Tibial artery (tissue), 4 donors: ENCODE results near the gene ATF7.
"Not testable (repeated sequence)": the region's sequence is repeated elsewhere in the genome, so short reads cannot be mapped to it uniquely, and the experiment has no call there.

Experiments
- DNase-seq, 2 donors: peaks; one replicate each; pipeline ENCODE4 v3.0.0-alpha.2; 2019
- H3K27ac ChIP-seq, 2 donors: fragments of 200-600 bp; sonication (generic) in 1 of 2; 1 replicate in 1 of 2; 2 replicates in 1 of 2; pipeline ENCODE4 v1.5.1; 2018 to 2019; ENCODE audit warnings: mild to moderate bottlenecking in 1 of 2
- H3K27me3 ChIP-seq, 2 donors: fragments of 200-600 bp; sonication (generic) in 1 of 2; one replicate each; pipeline versions ENCODE4 v1.5.1 to v1.6.0; 2016 to 2019
- H3K36me3 ChIP-seq, 3 donors: fragments of 200-600 bp; sonication (generic) in 2 of 3; one replicate each; pipeline ENCODE4 v1.5.1; 2016 to 2019; ENCODE audit warnings: mild to moderate bottlenecking in 2 of 3
- H3K4me1 ChIP-seq, 4 donors: fragments of 200-600 bp; sonication (generic) in 2 of 4; 1 replicate in 3 of 4; 2 replicates in 1 of 4; pipeline ENCODE4 v1.5.1; 2016 to 2019
- H3K4me3 ChIP-seq, 2 donors: fragments of 200-600 bp; sonication (generic) in 1 of 2; 1 replicate in 1 of 2; 2 replicates in 1 of 2; pipeline ENCODE4 v1.5.1; 2018 to 2019; ENCODE audit warnings: mild to moderate bottlenecking in 2 of 2
- H3K9me3 ChIP-seq, 3 donors: fragments of 200-600 bp; sonication (generic) in 1 of 3; one replicate each; pipeline ENCODE4 v1.5.1; 2016 to 2019
- CTCF ChIP-seq, 2 experiments: fragments of 200-600 bp in 1 of 2; fragments of 450-650 bp in 1 of 2; IDR thresholded peaks; one replicate each; pipeline ENCODE4 v1.5.1; 2017 to 2019; ENCODE audit warnings: antibody characterized with exemption in 2 of 2, mild to moderate bottlenecking in 1 of 2, moderate library complexity in 1 of 2
- intact Hi-C: fragments of 100-400 bp; cut with DNase I; formaldehyde crosslinking; loops from one replicate; pipeline ENCODE4 v1.15.0; 2023; ENCODE audit warnings: low total_unique reads

ATF7 gene

GRCh38 chr12:53644133-53644532 is 18.0 kb upstream of the ATF7 start:
- Histone ChIP-seq H3K36me3 (no peaks in the 10 kb centered on the region), H3K9me3 (no peaks in the 10 kb centered on the region), H3K27me3 (no peaks in the 10 kb centered on the region), H3K4me1 (peaks cover 0 to 20% (median 3%) of the 10 kb centered on the region in 4 donors), H3K4me3 (no peak overlapping the region), H3K27ac (no peak overlapping the region)
- intact Hi-C loops: no loop called here
- no peak for DNase-seq
- TF ChIP-seq CTCF (IDR thresholded peaks at IDR 0.05): no peak

- Histone ChIP-seq H3K4me1 (peaks cover 0 to 13% (median 0%) of the 10 kb centered on the region in 4 donors), H3K27me3 (no peaks in the 10 kb centered on the region), H3K36me3 (no peaks in the 10 kb centered on the region), H3K27ac (no peak overlapping the region), H3K4me3 (no peak overlapping the region), H3K9me3 (no peaks in the 10 kb centered on the region)
- intact Hi-C loops: no loop called here
- no peak for TF ChIP-seq CTCF (IDR thresholded peaks at IDR 0.05)
- no peak for DNase-seq
These were observed 17.2 kb upstream of the ATF7 start for GRCh38 chr12:53643232-53643979.

GRCh38 chr12:53638057-53638456 is 11.9 kb upstream of the ATF7 start:
- no peaks in the 10 kb centered on the region for H3K9me3 ChIP-seq
- H3K27me3 ChIP-seq: no peaks in the 10 kb centered on the region
- no peaks in the 10 kb centered on the region for H3K4me1 ChIP-seq
- TF ChIP-seq CTCF (IDR thresholded peaks at IDR 0.05): no peak
- no peak for DNase-seq
- no peaks in the 10 kb centered on the region for H3K36me3 ChIP-seq
- no peak overlapping the region for H3K4me3 ChIP-seq
- intact Hi-C loops: no loop called here
- no peak overlapping the region for H3K27ac ChIP-seq

- Histone ChIP-seq H3K4me3 (no peak overlapping the region), H3K27ac (no peak overlapping the region), H3K27me3 (no peaks in the 10 kb centered on the region), H3K36me3 (no peaks in the 10 kb centered on the region), H3K9me3 (no peaks in the 10 kb centered on the region), H3K4me1 (no peaks in the 10 kb centered on the region)
- intact Hi-C loops: no loop called here
- no peak for TF ChIP-seq CTCF (IDR thresholded peaks at IDR 0.05)
- DNase-seq: no peak
These were observed 10.5 kb upstream of the ATF7 start for GRCh38 chr12:53636641-53637040.

GRCh38 chr12:53635708-53636107 is 9.5 kb upstream of the ATF7 start:
- H3K36me3 ChIP-seq, intact Hi-C loops, H3K27me3 ChIP-seq, H3K4me3 ChIP-seq, DNase-seq, H3K27ac ChIP-seq, H3K4me1 ChIP-seq, H3K9me3 ChIP-seq: not testable (repeated sequence)

- TF ChIP-seq CTCF (IDR thresholded peaks at IDR 0.05): no peak
- Histone ChIP-seq H3K4me1 (peaks cover 0 to 3% (median under 1%) of the 10 kb centered on the region in 4 donors), H3K36me3 (no peaks in the 10 kb centered on the region), H3K9me3 (no peaks in the 10 kb centered on the region), H3K27me3 (no peaks in the 10 kb centered on the region), H3K4me3 (no peak overlapping the region), H3K27ac (no peak overlapping the region)
- no peak for DNase-seq
- intact Hi-C loops: no loop called here
These were observed 5.5 kb upstream of the ATF7 start for GRCh38 chr12:53631721-53632120.
